GM21619 (cell line): ENCODE measurements around the gene CLEC4E.
"Not testable (repeated sequence)": the region's sequence is repeated elsewhere in the genome, so short reads cannot be mapped to it uniquely, and the experiment has no call there.

ENCODE experiments used
- ATAC-seq: cut with Tn5 transposase; IDR thresholded peaks from one replicate; pipeline ENCODE4 v1.9.1; 2021; ENCODE audit not compliant: unreplicated experiment

The CLEC4E gene, protein sequence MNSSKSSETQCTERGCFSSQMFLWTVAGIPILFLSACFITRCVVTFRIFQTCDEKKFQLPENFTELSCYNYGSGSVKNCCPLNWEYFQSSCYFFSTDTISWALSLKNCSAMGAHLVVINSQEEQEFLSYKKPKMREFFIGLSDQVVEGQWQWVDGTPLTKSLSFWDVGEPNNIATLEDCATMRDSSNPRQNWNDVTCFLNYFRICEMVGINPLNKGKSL

DNA sequence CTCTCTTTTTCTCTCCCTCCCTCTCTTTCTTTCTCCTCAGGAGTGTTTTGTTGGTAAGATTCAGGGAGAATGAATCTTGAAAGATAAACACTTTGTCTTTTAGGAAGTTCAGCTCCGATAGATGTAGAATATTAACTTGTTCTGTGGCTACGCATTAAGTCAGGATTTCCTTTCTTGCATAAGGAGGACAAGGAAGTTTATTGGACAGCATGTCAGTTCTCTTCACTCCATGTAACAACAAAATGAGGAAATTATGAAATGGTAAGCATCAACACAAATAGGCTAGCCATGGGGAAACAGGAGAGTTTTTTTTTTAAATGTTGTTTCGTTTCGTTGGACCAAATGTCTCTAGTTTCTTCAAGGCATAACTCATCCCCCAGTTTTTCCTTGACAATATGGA is at the start of gene CLEC4E:
TSS of gene CLEC4E (minus strand) at position 75 of the 400 bp plus-strand sequence. CDS start 108 bp downstream, outside the sequence.
- not testable (repeated sequence) for ATAC-seq

DNA sequence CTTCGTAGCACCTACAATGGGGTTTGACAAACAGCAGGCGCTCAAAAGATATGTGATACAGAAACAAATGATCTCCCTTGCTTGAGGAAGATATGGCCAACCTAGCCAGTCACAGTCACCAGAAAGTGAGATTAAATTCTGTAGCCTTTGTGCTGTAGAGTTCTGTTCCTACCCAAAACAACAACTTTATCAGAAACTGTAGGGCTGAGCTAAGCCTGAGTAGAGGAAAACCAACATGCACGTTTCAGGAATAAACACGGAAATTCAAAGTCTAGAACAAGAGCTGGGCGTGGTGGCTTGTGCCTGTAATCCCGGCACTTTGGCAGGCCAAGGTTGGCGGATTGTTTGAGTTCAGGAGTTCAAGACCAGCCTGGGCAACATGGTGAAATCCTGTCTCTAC is 49.0 kb upstream of the CLEC4E start:
- ATAC-seq, result no peak

DNA sequence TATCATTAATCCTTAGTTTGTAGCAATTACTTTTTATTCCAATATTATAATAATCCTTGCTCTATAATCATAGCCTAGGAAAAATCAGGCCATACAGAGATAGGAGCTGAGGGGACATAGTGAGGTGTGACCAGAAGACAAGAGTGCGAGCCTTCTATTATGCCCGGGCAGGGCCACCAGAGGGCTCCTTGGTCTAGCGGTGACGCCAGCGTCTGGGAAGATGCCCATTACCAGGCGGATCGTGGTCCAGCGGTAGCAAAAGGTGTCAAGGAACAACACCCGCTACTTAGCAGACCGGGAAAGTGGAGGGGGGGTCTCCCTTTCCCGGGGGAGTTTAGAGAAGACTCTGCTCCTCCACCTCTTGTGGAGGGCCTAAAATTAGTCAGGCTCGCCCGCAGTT is 43.8 kb upstream of the CLEC4E start:
- ATAC-seq, result not testable (repeated sequence)

GRCh38 chr12:8584004-8584403 is 43.3 kb upstream of the CLEC4E start:
- ATAC-seq, result no peak

DNA sequence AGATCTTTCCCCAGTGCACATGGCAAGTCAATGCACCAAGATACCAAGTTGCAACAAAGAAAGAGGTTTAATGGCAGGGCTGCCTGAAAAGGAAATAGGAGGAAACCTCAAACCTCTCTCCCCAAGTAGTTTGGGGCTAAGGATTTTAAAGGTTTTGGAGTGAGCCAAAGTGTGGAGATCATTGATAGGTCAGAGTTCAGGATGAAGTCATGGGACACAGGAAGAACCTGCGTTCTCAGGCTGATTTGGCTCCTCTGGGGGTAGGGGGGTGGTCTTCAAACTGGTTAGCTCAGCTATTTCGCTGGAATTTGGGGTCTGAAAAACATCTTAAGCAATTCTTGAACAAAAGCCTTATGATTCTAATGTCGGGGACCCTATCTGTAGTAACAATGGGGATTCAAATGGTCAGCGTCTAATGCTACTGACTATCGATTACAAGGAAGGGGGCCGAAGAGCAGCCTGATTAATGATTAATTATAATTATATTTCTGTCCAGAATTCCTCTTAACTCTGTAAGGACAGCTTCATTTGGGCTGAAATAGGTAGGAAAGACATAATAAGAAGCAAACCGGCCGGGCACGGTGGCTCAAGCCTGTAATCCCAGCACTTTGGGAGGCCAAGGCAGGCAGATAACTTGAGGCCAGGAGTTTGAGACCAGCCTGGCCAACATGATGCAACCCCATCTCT is 40.5 kb upstream of the CLEC4E start:
- no peak for ATAC-seq

DNA sequence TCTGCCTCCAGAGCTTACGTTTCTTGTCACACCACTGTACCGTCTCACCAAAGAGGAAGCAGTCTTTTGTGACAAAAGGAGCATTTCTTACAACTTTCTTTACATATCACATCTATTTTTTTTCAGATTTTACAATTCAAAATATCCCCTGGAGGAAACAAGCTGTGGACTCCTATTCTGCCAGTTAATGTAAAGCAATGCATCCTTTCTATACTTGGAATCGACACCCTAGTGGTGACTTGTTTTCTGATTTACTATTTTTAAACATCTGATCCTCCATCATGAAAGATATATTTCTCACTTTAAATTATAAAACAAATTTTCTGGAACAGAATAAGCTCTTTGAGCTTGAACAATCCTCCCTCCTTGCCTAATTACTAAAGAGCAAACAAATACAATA is 37.2 kb upstream of the CLEC4E start:
- no peak for ATAC-seq

DNA sequence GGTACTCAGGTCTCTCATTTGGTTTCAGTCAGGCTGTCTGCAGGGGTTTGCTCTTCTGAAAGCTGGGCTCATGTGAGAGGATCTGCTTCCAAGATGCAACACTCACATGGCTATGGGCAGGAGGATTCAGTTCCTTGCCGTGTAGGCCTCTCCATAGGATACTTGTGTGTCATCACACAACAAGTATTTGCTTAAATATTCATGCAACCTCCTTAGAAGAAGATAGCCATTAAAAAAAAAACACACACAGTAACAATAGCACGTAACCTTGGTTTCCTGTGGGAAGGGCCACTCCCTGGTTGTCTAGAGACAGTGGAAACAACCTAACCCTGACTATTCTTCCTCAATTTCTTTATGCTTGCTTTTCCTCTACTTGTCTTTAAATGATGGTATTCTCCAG is 31.8 kb upstream of the CLEC4E start:
- no peak for ATAC-seq

DNA sequence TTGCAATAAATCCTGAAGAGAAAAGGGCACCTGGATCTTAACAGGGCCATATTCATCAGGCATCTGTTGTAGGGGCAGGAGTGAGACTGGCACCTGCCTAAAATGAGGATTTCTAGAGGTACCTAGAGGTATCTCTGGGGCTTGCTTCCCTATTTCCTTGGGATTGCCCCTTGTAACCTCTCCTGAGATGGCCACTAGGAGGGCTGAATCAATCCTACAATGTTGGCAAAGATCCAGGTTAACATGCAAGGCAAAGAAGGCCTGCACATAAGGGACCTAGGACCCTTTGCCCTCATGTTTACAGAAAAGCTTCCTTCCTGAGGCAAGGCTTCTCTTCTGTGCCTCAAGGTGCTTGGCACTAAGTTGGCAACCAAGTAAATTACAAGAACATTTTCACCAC is 25.8 kb upstream of the CLEC4E start:
- no peak for ATAC-seq

DNA sequence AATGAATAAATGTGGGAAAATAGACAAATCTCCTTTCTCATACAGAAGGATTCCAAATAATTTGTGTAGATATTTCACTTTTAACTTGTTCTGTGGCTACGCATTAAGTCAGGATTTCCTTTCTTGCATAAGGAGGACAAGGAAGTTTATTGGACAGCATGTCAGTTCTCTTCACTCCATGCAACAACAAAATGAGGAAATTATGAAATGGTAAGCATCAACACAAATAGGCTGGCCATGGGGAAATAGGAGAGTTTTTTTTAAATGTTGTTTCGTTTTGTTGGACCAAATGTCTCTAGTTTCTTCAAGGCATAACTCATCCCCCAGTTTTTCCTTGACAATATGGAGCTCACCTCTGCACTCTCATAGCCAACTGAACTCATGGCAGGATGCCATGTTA is 25.3 kb upstream of the CLEC4E start:
- not testable (repeated sequence) for ATAC-seq

DNA sequence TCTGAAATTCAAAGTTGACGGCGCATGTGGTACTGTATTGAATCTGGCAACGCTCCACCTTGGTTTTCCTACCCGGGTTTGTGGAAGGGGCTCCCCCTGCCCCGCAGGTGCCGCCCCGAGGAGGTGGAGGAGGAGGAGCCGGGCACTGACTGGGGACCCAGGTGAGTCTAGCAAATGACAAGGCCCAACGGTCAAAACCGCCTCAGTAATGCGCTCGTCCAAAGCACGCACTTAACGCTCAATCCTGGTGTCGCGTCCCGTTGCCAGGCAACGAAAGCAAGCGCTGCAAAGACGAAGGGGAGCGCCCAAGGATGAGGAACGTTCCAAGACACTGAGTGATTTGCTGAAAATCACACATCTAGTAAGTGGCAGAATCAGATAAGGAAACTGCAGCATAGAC is 24.0 kb upstream of the CLEC4E start:
- no peak for ATAC-seq

DNA sequence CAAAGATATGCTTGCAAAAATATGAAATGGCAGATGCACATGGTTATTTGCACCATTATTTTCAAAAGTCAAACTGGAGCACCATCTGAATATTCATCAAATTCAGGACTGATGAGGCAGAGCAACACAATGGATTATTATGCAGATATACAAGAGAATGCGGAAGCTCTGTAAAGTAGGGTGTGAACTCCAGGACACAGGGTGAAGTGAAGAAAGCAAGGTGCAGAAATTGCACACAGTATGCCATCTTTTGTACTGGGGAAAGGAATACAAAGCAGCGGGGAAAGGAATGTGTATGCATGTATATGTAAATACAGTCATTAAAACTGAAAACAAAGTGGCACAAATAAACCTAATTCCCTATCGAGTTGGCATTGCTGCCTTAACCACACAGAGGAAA is 22.7 kb upstream of the CLEC4E start:
- no peak for ATAC-seq

DNA sequence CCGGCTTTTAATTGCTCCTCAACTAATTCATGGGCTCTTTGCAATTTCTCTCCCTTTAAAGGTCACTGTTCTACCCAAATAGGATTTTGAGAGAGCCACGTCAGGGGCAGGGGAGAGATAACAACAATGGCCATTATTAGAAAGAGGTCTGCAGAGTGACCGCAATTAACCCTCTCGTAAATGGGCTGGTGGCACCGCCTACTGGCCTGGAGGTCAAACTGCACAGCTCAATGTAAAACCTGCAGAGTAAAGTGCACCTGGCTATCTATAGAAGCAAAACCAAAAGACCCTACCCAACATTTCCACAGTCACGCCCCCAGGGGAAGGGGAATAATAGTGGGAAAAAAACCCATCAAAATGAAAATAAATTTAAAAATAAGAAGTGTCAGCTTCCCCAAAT is 21.6 kb upstream of the CLEC4E start:
- ATAC-seq, result no peak

DNA sequence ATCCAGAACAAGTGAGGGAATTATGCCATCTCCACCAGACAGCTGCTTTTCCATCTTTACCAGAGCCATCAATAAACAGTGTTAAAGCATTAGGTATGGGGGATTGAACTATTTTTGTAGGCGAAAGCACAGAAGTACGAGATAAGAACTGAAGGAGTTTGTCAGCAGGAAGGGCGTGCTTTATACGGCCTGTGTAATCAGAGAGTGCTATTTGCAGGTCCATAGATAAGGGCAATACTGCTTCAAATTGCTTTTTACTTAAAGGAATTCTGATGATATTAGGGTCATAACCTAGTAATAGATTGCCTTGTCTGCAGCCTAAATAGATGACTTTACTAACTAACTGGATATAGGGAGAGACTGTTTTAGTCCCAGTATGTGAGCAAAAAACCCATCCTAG is 20.3 kb upstream of the CLEC4E start:
- no peak for ATAC-seq

GRCh38 chr12:8559676-8560075 is 19.0 kb upstream of the CLEC4E start:
- no peak for ATAC-seq

- ATAC-seq, result no peak
These were observed 15.9 kb upstream of the CLEC4E start for GRCh38 chr12:8556531-8557097.

- ATAC-seq, result no peak
These were observed 13.9 kb upstream of the CLEC4E start for GRCh38 chr12:8554451-8555195.

GRCh38 chr12:8553088-8553627 is 12.5 kb upstream of the CLEC4E start:
- no peak for ATAC-seq

GRCh38 chr12:8549381-8549780 is 8.7 kb upstream of the CLEC4E start:
- ATAC-seq, result no peak

DNA sequence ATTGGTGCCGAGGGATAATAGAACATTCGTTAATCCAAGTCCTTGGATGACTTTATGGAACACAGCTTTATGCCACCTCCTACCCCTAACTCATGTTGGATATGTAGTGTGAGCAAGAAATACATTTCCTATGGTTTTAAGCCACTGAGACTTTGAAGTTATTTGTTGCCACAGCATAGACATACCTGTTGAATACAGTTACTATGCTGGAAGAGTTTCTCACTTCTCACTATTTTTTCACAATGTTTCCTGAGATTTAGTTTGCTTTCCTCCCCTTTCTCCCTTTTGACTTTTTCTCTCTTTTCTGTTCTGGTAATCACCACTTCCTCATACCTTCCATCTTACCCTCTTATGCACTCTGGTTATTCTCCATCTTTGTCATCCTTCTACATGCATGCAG is 7.5 kb upstream of the CLEC4E start:
- ATAC-seq, result no peak

GRCh38 chr12:8547645-8548044 is 6.9 kb upstream of the CLEC4E start:
- ATAC-seq, result no peak

- no peak for ATAC-seq
These were observed 5.9 kb upstream of the CLEC4E start for GRCh38 chr12:8546591-8546990.

DNA sequence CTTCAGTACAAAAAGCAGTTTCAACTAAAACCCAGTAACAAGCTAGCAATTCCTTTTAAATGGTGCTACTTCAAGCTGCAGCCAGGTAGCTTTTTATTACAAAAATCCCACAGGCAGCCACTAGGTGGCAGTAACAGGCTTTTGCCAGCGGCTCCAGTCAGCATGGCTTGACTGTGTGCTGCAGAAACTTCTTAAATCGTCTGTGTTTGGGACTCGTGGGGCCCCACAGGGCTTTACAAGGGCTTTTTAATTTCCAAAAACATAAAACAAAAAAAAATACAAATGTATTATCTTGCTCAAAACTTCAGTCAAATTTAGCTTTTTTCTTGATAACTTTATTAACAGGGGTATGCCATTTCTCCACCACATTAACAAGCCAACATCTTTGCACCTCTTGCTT is 3.6 kb upstream of the CLEC4E start:
- peak; percentile 66 for ATAC-seq
